Stomach (tissue), 4 donors: ENCODE data around the gene ACSS2.

Source experiments
- CTCF ChIP-seq, 7 experiments: fragments of 450-650 bp in 4 of 7; fragments of 200-600 bp in 3 of 7; sonication (generic) in 3 of 7; IDR thresholded peaks; one replicate each; pipeline ENCODE4 v1.5.1; 2016 to 2019; ENCODE audit warnings: antibody characterized with exemption in 7 of 7, control low read depth in 2 of 7, mild to moderate bottlenecking in 1 of 7
- POLR2A ChIP-seq, 4 donors: fragments of 450-650 bp; IDR thresholded peaks; one replicate each; pipeline ENCODE4 v1.6.1; 2016; ENCODE audit warnings: antibody characterized with exemption in 4 of 4, control low read depth in 2 of 4, mild to moderate bottlenecking in 1 of 4, moderate library complexity in 1 of 4

DNA sequence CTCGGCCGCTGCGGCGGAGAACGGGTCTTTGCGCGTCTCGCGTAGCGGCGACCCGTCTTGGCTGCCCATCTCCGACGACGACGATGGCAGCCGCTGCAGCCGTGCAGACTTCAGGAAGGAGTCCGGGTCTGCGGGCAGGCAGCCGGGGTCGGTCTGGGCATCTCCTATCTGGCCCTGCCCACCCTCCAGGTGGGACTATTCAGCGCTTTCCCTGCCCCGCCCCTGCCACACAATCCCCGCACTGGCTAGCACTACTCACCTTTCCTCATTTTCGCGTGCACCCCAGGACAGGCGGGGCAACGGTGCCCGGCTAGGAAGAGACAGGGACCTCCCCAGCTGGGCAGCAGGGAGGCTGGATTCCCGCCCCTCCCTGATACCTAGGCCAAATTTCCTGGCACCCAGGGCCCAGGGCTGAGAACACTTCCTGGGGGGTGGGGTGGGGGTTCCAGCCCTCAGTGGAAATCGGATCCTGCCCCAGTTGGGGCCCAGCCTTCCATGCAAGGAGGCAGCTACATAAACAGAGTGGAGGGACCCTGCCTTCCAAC, 12.9 kb upstream of the ACSS2 start:
- TF ChIP-seq CTCF (IDR thresholded peaks at IDR 0.05) (no peak), POLR2A (IDR thresholded peaks at IDR 0.05) (no peak)
